NOMO-1 (cell line): ENCODE measurements around the gene NOTCH2.
A peak's percentile ranks its signal among the peaks of the same experiment; 100 is the strongest.
"Not testable (repeated sequence)": the region's sequence is repeated elsewhere in the genome, so short reads cannot be mapped to it uniquely, and the experiment has no call there.

Source experiments
- DNase-seq, 2 experiments: peaks; one replicate each; lab custom pipeline; 2025; ENCODE audit not compliant: unreplicated experiment in 2 of 2; lab: John Stamatoyannopoulos, UW

Gene NOTCH2

DNA sequence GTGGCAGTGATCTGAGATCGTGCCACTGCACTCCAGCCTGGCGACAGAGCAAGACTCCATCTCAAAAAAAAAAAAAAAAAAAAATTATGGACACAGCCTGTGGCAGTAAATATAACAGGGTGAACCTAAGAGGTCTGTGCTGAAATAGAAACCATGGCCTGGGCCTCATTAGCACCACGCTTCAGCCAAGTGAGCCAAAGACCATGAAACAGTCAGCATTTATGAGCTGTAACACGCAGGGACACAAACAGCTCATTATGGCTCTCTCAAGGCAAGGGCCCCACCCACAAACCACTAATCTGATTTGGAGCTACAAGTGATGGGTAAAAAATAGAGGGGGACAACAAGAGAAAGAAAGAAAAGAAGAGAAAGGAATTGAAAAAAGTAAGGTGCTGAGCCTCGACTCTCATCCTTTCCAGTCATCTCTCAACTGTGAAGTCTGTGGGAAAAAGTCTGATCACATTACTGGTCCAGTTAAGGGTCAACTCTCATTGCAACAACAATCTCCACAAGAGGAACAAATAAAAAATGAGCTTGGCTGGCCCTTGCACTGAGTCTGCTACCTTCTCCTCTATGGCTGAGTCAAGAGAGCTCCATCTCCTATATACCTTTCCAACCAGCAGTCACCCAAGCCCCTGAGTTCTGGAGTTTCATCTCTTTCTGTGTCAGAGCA lies 93.7 kb downstream of the NOTCH2 start:
- not testable (repeated sequence) for DNase-seq

DNA sequence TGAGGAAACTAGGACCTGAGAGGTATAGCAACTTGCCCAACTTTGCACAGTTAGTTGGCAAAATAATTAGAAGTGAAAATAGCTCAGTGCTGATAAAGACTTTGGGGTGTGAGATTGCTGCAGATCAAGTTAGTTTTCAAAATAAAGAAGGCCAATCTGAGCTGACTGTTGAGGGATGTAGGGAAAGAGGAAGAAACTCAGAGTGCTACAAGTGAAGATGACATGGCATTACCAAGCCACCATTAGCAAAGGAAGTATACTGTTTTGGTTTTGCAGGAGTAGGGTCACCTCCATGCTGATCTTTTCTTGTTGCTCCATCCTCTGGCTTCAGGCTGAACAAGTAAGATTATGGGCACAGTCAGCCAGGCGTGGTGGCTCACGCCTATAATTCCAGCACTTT lies 94.5 kb downstream of the NOTCH2 start:
- peak; percentile 30 to 54 for DNase-seq

DNA sequence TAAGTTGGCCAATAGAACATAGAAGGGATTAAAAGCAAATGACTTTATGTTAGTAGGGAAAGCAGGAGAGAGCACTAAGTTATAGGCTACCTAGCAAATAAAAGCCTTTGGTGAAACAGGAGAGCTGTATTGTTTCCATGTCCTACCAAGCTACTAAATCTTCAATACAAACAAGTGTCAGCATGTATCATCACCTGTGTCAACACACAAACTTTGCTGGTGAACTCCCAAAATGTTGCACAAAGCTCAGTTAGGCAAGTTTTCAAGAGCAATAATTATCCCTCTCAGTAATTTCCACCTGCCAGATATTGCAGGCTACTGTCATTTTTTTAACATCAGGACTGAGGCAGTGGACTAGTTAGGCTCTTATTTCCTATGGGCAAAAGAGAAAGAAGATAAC lies 95.4 kb downstream of the NOTCH2 start:
- DNase-seq, result no peak

DNA sequence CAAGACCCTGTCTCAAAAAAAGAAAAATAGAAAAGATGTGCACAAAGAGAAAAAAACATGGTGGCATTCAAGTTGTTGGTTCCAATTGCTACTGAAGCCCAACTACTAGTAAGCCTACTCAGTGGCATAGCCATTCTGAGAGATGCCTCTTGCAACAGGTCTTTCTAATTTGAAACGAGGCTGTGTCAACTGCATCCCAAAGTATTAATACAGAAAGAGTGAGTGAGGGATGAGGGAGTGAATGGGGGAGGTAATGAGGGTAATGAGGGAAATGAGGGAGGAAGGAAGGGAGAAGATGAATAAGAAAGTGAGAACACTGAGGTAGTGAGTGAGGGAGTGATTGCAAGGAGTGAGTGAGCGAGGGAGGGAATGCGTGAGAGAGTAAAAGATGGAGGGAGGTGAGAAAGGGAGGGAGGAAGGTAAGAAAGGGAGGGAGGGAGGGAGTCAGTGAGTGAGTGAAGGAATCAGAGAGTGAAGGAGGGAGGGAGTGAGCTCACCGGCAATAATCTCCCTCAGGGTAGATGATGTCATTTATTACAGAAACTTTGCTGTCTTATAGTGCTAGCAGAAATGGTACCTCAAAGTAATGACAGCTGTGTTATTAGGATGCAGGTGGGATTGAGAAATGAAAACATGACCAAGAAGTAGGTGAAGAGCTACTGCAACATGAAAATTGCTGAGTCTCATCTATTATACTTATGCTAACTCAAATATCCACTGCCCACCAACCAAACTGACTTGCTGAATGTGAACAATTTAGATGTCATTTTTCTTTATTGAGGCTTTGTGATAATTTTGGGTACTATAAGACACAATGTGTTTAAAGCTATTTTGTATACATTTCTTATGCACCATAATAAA lies 97.5 kb downstream of the NOTCH2 start:
- DNase-seq, result no peak

DNA sequence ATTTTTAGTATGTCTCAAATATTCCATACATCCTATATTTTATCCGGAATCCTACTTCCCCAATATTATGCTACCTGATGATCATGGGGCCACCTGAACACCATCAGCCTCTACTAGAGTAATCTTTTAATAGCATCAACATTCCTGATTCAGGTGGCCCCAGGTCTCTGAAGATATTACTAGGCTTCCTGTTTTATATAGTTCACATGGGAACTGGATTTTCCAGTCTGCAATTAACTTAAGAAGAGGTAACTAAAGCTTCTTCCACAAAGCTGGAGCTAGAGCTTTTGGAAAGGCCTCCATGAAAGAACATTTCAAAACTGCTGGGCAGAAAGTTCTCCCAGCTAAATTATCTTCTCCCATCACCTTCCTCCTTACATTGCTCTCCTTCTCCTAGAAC lies 100.9 kb downstream of the NOTCH2 start:
- no peak for DNase-seq

DNA sequence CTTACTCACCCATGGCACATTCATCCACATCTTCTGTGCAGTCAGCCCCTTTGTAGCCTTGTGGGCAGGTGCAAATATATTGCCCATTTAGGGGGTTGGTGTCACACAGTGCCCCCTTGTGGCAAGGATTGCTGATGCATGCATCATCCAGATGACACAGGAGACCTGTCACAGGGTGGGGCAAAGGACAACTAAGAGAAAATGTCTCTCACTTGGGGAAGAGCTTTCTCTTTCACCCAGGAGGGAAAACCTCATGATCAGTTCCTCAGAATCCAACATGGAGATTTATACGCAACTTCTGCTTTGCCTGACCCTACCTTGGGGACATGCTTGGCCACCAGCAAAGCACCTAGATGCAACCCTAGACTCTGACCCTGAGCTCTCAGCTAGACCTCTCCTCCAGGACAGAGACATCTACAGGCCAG lies 101.4 kb downstream of the NOTCH2 start:
- peak; percentile 7 to 43 for DNase-seq

DNA sequence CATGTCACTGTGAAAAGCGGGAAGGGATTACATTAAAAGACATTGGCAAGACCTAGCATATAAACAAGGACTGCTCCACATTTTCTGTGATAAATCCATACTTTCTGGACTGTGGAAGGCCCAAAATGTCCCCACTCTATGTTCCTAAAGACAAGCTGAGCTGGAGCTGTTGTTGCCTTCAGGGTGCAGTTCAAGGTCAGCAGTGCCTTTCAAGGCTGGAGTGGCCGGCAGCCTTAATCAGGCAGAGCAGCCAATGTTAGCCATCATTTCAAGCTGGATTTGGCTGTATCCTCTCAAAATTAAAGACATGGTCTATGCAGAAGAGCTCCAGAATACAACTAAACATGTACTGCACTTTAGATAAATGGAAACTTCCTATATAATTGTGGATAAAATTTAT lies 102.8 kb downstream of the NOTCH2 start:
- no peak for DNase-seq

DNA sequence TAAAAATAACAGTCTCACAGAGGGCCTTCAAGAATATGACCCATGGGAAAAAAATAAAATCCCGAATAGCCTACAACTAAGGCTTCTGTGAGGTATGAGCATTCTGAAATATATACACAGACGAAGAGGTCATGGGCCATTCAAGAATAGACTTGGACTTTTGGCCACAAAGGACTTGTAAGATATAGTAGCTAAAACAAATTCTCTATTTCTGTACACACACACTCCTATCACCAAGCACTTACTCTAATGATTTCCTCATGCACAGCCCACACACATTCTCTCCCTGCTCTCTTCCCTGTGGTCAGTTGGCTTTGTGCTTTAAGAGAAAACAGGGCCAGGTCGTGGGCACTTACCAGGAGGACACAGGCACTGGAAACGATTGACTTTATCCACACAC lies 103.4 kb downstream of the NOTCH2 start:
- no peak for DNase-seq

DNA sequence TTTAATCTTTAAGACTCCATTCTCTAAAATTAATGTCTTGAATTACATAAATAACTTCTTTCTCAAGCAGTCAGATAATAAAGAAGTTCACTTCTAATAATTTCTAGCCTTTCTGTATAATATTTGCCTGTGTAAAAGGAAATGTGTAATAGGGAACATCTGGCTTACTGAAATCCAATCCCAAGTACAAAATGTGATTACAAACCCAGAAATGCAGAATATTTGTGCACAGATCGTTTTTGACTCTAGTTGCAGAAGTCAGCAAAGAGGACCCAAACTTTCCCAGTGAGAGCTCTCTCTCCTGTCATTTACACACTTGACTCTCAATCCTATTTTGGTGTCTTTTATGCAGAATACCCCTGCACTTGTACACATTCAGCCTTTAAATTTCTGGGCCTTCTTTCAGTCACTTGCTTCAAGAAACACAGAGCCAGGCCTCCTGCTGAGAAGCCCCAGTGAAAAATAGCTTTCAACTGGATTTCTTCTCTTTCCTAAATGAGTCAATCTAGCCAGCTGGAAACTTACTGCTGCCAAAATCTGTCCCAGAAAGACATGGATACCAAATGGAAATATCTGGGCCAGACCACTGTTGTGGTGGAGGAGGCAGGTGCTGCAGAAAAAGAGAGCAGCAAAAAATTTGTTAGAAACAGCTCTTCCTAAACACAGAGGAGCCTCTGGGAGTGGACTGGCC lies 104.6 kb downstream of the NOTCH2 start:
- no peak for DNase-seq

DNA sequence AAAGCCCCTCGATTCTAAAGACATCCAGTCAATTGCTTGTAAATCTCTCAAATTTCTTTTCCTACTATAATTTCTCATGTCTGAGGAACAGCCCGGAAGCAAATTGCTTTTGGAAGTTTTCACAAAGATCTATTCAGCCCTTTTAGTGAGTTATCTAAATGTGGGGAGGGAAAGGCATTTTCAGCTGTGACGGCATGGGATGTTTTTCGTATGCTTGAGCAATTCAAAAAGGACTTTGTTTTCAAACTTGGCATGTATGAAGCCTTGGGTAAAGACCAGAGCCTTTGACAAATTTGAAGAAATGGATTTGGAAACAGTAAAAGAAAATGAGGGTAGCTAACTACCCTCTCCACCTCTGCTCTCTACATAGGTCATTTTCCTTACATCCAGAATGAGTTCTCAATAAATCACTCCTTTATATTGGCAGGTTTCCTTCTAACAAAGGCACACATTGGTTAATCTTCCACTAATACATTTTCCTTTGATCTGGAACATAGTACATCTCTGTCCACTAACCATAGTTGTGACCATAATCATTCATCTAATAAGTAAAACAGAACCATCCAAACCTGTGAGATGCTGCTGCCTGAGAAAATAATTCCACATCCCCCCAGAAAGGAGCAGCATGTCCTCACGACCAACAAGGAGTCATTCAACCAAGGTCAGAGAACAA lies 107.0 kb downstream of the NOTCH2 start:
- DNase-seq, result no peak

DNA sequence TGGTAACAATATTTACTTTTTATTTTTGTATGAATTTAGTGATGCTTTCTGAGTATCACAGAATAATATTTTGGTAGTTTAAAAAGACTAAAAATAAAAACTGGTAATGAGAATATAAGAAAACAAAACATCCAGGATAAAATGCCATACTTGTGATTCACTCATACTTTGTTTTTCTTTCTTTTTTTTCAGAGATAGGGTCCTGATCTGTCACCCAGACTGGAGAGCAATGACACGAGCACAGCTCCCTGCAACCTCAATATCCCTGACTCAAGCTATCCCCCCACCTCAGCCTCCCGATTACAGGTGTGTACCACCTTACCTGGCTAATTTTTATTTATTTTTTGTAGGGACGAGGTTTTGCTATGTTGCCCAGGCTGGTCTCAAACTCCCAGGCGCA lies 109.0 kb downstream of the NOTCH2 start:
- no peak for DNase-seq

DNA sequence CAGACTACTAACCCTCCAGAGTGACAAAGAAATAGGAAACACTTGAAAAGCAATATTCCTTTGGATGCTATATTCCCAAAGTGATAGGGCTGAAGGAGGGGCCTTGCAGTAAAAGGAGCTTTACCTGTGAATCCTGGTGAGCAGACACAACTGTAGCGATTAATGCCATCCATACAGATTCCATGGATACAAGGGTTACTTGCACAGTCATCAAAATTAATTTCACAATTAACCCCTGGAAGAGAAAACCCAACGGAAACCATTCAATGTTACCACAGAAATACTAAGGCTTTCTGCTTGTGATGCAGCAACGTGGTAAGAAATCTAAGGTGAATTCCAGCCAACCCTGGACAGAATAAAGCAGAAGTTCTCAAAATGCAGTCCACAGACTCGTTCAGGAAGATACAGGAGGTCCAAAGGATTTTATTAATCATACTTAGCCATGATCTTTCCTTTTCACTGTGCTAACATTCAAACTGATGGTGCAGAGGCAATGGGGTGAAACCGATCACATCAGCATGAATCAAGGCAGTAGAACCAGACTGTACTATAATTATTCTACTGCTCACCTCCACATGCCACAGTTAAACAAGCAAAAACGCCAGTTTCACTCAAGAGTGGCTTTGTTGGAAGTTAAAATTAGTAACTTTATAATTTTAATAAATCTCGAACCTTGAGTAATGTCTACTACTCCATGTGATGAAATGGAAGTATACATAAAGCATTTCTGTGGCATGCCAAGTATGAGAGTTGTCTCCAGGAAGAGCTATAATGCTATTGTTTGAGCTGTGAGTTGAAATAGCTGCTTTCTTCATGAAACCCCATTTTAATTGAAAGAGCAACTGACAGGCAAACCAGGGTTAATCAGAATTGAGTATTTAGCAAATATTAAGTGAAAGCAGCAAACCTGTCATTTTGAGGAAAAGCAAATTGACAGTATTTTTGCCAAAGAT lies 109.9 kb downstream of the NOTCH2 start:
- DNase-seq, result no peak

DNA sequence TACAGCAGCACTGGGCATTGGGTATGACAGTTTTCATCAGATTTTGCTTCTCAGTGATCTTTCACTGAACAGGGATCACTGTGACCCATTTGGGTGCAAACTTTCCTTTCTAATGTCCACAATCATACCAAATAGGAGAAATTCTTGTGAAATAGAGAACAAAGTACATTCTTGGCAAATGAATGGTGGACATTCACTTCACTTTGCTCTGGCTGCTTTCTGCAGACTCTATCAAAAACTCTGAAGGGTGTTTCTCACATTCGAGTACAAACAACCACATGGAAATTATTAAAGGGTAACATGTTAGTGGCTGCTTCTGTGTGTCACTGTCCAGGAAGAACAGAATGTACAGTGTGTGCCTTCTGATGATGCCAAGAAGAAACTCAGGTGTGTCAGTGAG lies 111.2 kb downstream of the NOTCH2 start:
- DNase-seq, result no peak

DNA sequence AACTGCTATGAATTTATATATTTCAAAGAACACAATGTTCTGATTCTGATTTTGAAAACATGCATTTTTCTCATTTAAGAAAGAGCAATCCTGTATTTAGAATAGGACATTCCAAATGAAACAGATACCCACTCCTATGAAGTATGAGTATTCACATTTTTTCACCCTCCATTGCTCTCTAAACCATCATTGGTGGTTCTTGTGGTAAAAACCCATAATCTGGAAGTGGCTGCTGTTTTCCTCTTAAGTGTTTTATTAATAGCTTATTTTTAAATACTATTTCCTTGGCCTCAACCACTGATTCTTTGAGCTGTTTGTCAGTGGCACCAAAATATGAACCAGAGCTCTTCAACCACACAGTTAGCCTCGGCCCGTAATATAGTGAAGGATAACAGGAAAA lies 113.2 kb downstream of the NOTCH2 start:
- no peak for DNase-seq

DNA sequence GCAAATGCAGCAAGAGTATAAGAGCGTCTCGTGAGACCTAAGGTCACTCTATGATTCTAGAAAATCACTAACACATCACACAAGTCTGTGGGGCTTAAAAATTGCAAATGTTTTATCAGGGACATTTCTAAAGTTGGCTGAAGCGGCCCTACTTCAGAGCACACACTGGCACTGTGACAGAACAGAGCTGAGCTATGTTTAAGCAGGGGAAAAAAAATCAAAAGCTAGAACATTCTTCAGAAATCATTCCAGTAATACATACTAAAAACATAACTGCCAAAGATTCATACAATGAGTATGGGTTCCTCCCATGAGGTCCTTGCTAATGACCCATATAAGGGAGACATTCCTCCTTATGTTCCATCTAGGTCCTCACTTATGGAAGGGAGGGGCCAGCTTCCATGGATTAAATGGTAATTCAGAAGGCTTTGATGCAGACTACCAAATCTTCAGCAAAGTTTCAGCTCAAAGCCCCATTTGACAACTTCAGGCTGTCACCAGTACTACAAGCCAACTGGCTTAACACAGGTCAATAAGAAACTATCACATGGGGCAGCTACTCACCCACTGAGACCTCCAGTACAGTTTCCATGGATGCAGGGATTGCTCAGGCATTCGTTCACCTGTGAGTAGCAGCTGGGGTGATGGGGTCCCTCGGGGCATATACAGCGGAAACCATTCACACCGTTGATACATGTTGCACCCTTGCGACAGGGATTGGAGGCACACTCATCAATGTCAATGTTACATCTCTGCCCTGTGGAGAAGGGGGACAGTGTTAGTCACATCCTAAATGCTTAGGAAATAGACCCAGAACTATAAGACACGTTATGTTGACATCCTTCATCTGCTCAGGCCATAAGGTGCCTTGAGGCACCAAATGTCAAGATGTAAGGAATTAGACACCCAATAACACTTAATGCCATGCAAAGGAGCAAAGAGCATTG lies 114.7 kb downstream of the NOTCH2 start:
- DNase-seq, result no peak

DNA sequence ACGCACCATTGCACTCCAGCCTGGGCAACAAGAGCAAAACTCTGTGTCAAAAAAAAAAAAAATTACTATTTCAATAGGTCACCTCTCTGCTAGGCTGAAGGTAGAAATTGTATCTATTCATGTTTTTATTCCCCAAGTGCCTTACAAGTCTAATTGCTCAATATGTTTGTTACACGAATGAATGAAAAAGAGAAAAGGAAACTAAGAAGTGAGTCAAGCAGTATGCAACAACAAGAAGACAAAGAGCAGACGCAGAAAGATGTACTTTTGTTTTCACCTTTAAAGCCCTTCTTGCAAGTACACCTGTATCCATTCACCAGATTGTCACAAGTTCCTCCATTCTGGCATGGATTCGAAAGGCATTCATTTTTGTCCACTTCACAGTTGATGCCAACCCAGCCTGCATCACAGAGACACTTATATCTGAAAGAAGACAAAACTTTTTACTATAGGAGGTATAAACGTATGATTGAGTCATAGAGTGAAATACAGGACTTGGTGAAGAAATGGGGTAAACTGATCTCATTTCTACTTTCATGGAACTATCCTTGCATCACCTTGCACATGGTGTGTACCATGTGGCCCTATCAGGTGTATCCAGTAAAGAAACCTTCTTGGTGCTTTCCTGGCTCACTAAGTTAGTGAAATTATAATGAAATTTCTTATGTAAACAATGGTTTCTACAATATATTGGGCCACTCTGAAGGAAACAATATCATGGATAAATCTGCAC lies 116.0 kb downstream of the NOTCH2 start:
- no peak for DNase-seq

DNA sequence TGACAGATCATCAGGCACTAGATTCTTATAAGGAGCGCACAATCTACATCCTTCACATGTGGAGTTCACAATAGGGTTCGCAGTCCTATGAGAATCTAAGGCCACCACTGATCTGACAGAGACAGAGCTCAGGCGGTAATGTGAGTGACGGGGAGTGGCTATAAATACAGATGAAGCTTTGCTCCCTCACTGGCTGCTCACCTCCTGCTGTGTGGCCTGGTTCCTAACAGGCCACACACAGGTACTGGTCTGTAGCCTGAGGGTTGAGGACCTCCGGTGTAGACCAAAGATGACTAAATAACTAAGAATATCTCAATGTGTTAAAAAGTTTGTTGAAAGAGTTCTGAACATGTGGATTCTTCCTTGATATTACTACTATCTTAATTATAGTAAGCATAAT lies 117.0 kb downstream of the NOTCH2 start:
- DNase-seq, result no peak
